ENCODE measurements around the gene FYN.

DNA sequence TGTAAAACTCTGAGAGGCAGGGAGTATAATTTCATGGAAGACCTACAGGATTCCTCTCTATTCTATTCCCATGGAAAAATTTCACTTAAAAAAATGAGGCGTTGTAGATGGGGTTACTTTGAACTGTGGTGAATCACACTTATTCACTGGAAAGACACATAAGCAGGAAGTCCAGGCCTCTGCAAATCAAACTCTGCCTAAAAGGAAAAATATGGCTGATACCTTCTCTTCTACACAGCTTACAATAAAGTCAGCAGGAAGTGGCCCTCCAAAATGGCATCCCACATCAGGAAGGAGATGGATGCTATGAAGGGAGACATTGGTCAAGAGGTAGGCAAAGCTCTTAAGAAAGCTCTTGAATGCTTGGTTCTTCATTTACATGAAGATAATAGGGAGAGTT lies 115.9 kb downstream of the FYN start:
- TF ChIP-seq, protein P1, sequence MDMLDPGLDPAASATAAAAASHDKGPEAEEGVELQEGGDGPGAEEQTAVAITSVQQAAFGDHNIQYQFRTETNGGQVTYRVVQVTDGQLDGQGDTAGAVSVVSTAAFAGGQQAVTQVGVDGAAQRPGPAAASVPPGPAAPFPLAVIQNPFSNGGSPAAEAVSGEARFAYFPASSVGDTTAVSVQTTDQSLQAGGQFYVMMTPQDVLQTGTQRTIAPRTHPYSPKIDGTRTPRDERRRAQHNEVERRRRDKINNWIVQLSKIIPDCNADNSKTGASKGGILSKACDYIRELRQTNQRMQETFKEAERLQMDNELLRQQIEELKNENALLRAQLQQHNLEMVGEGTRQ (CRISPR knock-in tag; IDR thresholded peaks at IDR 0.05), result no peak
- TF ChIP-seq RAD21 (CRISPR knock-in tag; conservative IDR thresholded peaks at IDR 0.05 in 1 of 2, IDR thresholded peaks at IDR 0.05 in 1 of 2) (no peak), RBM25 (IDR thresholded peaks at IDR 0.05; ENCODE audit: low read depth, low read length, severe bottlenecking) (no peak), POLR2A (conservative IDR thresholded peaks at IDR 0.05) (no peak), ZKSCAN1 (IDR thresholded peaks at IDR 0.05; ENCODE audit: low read depth, low read length) (no peak), ZNF408 (CRISPR knock-in tag; IDR thresholded peaks at IDR 0.05; ENCODE audit: low read depth) (no peak), EP300 (IDR thresholded peaks at IDR 0.05; ENCODE audit: low read length) (no peak), CHD4 (IDR thresholded peaks at IDR 0.05; ENCODE audit: insufficient read depth, insufficient replicate concordance, low read depth, low read length, poor library complexity, severe bottlenecking) (no peak), TAF15 (IDR thresholded peaks at IDR 0.05; ENCODE audit: low read depth, low read length) (no peak), PCBP1 (IDR thresholded peaks at IDR 0.05; ENCODE audit: low read depth, low read length, poor library complexity, severe bottlenecking) (no peak), COPS2 (conservative IDR thresholded peaks at IDR 0.05) (no peak), CEBPB (tag; IDR thresholded peaks at IDR 0.05) (no peak), NFE2L1 (tag; IDR thresholded peaks at IDR 0.05; ENCODE audit: borderline replicate concordance, low read depth) (no peak)
- TF ChIP-seq, protein P2, sequence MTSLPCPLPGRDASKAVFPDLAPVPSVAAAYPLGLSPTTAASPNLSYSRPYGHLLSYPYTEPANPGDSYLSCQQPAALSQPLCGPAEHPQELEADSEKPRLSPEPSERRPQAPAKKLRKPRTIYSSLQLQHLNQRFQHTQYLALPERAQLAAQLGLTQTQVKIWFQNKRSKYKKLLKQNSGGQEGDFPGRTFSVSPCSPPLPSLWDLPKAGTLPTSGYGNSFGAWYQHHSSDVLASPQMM (CRISPR knock-in tag; IDR thresholded peaks at IDR 0.05), result no peak

All from K562 (cell line).